Gastroesophageal sphincter (tissue), 3 donors: Measurements from ENCODE around the gene PRG2.

ENCODE experiments used
- EP300 ChIP-seq: sonication (generic); formaldehyde crosslinking; IDR thresholded peaks from one replicate; pipeline ENCODE4 v1.6.1; 2017; ENCODE audit warnings: antibody characterized with exemption, mild to moderate bottlenecking
- POLR2A ChIP-seq, 2 donors: fragments of 450-650 bp; IDR thresholded peaks; one replicate each; pipeline ENCODE4 v1.6.1; 2017; ENCODE audit warnings: antibody characterized with exemption in 2 of 2, mild to moderate bottlenecking in 2 of 2, moderate library complexity in 1 of 2
- POLR2AphosphoS5 ChIP-seq: sonication (generic); formaldehyde crosslinking; IDR thresholded peaks from one replicate; pipeline ENCODE4 v1.6.1; 2017; ENCODE audit warnings: antibody characterized with exemption
- TF ChIP-seq, protein P1 (sequence below), 4 experiments: fragments of 200-600 bp in 2 of 4; fragments of 450-650 bp in 2 of 4; sonication (generic) in 1 of 4; IDR thresholded peaks; one replicate each; pipeline ENCODE4 v1.5.1; 2017 to 2019; ENCODE audit warnings: antibody characterized with exemption in 4 of 4, mild to moderate bottlenecking in 2 of 4, moderate library complexity in 2 of 4

DNA sequence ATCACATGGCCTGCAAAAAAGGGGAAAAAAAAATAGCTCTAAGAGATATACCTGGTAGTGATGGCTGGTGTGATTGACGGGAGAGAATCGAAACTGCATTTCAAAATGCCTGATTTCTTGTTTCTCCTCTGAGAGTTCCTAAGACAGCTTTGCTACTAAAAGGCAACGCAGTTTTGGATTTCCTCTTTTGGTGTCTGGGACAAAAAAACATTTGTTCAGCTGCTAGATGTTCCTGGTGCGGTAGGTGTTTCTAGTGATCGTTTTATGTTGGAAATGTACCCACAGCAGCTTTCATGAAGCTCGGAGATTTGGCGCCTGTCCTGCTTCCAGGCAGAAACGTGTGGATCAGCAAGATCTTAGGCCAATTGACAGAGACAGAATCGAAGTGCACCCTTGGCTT, 34.2 kb downstream of the PRG2 start:
- TF ChIP-seq EP300: no peak
- no peak for TF ChIP-seq POLR2A (IDR thresholded peaks at IDR 0.05)
- TF ChIP-seq, protein P1, sequence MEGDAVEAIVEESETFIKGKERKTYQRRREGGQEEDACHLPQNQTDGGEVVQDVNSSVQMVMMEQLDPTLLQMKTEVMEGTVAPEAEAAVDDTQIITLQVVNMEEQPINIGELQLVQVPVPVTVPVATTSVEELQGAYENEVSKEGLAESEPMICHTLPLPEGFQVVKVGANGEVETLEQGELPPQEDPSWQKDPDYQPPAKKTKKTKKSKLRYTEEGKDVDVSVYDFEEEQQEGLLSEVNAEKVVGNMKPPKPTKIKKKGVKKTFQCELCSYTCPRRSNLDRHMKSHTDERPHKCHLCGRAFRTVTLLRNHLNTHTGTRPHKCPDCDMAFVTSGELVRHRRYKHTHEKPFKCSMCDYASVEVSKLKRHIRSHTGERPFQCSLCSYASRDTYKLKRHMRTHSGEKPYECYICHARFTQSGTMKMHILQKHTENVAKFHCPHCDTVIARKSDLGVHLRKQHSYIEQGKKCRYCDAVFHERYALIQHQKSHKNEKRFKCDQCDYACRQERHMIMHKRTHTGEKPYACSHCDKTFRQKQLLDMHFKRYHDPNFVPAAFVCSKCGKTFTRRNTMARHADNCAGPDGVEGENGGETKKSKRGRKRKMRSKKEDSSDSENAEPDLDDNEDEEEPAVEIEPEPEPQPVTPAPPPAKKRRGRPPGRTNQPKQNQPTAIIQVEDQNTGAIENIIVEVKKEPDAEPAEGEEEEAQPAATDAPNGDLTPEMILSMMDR (IDR thresholded peaks at IDR 0.05): no peak
- TF ChIP-seq POLR2AphosphoS5: no peak
